Measurements from ENCODE around the gene NEMP2.

Gene NEMP2, protein sequence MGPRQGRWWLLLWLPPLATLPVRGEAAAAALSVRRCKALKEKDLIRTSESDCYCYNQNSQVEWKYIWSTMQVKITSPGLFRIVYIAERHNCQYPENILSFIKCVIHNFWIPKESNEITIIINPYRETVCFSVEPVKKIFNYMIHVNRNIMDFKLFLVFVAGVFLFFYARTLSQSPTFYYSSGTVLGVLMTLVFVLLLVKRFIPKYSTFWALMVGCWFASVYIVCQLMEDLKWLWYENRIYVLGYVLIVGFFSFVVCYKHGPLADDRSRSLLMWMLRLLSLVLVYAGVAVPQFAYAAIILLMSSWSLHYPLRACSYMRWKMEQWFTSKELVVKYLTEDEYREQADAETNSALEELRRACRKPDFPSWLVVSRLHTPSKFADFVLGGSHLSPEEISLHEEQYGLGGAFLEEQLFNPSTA

GRCh38 chr2:190534310-190535120 lies at the start of gene NEMP2:
Gene NEMP2, minus strand, starts transcription at chr2:190534722. Its CDS starts 67 bp downstream, at chr2:190534655.
- peak; percentile 83 for DNase-seq

DNA sequence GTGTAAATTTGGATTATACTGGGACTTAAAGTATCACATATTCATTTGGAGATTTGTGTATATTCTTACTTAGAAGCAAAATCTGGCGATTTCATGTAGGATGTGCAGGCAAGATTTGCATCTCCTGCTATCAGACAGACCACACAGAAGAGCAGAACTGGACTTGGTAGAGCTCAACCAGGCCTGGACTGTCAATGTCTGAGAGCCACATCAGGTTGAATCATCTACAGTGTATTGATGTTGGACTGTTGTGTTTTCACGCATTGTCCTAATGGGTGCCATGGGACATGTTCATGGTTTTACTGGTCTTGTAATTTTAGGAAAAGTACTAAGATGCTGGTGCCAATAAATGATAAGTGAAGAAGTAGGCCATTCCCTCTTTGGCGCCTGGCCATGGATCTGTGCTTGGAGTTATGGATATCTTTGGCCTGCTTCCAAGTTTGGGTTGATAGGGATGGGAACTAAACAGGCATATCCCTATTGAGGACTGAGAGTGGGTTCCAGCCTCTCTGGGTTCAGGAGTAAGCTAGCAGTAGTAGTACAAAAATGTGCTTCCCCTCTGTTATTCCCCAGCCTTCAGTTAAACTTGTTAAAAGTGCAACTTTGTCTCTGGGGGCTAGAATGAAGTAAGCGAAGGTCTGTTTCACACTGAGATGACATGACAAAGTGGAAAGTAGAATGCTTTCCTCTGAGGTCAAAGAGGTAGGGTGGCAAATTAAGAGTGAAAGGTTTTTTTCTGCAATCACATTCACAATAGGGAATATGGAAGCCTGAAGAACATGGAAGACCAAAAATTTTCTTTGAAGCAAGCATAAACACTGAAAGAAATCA lies 49.2 kb upstream of the NEMP2 start:
- DNase-seq = peak; percentile 29

GRCh38 chr2:190582736-190583506 lies 48.4 kb upstream of the NEMP2 start:
- no peak for DNase-seq

DNA sequence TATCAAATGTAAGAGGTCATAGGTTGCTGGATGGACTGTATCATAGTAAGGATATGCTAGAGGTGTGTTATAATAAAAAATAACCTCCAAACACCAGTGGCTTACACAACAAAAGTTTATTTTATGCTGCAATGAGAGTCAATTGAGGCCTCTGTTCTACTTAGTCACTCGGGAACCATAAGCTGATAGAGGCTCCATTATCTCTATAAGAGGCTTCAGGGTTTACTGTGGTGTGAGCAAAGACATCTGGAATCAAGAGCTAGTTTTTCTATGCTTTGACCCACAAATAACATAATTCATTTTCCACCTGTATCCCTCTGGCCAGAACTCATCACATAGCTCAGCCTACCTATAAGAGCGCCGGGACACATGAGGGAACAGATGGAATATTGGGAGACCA lies 47.5 kb upstream of the NEMP2 start:
- DNase-seq = no peak

GRCh38 chr2:190579915-190580846 lies 45.7 kb upstream of the NEMP2 start:
- no peak for DNase-seq

- DNase-seq = no peak
These were observed 44.5 kb upstream of the NEMP2 start for GRCh38 chr2:190579058-190579410.

GRCh38 chr2:190578158-190579057 lies 43.9 kb upstream of the NEMP2 start:
- no peak for DNase-seq

DNA sequence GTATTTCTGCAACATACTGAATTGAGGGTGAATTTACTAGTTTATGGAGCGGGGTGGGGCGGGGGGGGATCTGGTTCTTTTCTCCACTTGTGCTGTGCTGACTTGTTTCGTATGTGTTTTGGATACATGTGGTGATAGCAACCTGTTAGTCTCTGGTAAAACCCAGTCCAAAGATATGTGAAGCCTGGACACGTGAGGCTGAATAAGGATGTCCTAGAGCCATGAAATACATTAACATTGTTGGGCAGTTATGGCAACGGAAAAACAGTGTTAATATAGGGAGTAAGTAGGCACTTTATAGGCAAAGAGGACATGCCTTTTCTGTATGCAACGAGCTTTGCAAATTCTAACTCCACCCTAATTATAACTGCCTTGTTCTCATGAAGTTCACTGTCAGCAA lies 42.1 kb upstream of the NEMP2 start:
- no peak for DNase-seq

- no peak for DNase-seq
These were observed 40.7 kb upstream of the NEMP2 start for GRCh38 chr2:190575263-190575662.

DNA sequence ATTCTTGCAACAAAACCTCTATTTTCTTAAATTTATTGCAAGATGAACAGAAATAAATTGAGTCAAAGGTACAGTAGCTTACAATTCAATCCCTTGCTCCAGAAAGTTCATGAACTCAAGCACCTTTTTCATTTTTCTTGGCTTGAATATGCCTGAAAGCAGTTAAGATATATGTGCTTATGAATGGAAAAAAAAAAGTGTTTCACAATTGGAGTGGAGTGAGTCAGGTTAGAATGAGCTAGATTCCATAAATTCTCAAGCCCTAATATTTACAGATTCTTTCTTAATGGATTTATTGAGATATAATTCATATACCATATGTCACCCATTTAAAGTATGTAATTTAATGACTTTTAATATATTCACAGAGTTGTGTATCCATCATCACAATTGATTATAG lies 39.6 kb upstream of the NEMP2 start:
- DNase-seq = no peak

DNA sequence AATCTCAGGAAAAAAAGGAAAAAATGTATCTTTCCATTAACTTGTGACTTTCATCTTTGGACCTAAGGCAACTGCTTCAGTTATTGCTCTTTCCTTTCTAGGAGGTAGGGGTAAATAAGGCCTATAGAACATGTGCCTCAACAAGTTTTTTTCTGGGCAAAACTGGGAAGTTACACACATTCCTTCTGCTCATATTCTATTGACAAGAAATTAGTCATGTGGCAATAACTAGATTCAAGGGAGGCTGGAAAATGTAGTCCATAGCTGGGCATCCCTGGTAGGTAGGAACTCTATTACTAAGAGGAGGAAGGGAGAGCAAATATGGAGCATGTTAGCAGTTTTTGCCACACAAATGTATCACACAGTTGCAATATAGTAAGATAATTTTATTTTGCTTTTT lies 37.7 kb upstream of the NEMP2 start:
- DNase-seq = no peak

- no peak for DNase-seq
These were observed 37.2 kb upstream of the NEMP2 start for GRCh38 chr2:190571686-190572085.

DNA sequence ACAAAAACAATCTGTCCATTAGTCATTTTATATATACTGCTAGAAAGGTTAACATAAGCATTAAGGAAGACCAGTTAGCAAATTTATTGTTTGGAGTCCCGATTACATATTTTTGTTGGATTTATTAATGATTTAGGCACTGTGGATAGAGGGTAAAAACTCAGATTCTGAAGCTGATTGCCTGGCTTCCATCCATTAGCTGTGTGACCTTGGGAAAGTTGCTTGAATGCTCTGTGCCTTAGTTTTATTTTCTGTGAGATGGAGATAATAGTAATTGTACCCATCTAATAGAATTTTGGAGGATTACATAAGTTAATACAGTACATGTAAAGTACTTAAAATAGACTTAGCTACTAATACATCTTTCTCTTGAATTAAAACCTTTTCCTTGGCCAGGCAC lies 36.3 kb upstream of the NEMP2 start:
- DNase-seq = no peak

DNA sequence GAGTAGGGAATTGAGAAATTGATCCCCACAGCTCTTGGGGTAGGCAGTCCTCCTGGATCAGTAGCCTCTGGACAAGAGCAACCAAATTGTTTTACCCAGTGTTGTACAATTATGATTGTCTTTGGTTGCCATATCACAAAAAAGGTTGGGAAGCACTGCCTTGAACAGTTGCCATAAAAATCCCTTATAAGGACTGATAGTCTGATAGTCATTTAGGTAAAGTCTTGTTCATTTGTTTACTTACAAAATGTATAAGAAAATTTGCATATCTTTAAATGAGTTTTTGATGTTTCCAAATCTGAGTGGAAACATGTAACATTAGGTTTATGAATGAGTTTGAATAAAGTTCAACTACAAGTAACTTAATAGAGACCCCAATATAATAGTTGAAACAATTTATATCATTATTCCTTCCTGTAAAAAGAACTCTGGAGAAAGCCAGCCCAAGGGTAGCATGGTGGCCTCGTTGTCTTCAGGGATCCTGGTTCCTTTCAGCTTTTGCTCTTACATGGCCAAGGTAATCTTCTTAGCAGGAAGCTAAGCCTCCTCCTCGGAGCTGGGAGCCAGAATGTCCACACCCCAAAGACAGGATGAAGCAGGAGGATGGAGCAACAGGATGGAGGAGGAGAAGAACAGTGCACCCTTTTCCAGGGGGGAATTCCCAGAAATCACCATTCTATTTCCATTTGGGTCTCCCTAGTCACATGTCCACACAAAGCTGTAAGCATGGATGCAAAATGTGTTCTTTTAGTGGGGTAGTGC lies 35.7 kb upstream of the NEMP2 start:
- DNase-seq = no peak

- DNase-seq = no peak
These were observed 30.3 kb upstream of the NEMP2 start for GRCh38 chr2:190564838-190565237.

DNA sequence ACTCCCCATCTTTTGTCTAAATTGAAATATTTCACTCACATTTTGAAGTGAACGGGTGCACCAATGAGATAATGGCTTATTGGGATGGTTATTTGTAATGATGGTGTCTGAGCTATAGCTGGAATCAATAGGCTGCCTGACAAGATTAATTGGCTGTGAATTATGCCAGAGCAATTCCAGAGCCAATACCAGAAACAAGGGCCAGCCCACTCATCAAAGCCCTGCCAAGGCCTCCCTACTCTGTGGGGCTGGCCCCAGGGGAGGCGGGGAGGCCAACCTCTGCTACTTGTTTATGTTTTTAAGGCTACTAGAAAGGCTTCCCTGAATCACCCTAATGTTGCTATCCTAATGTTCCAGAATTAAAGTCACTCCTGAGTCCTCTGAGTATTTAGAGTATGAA lies 29.1 kb upstream of the NEMP2 start:
- no peak for DNase-seq

- no peak for DNase-seq
These were observed 28.6 kb upstream of the NEMP2 start for GRCh38 chr2:190563109-190563508.

GRCh38 chr2:190562121-190562520 lies 27.6 kb upstream of the NEMP2 start:
- no peak for DNase-seq

DNA sequence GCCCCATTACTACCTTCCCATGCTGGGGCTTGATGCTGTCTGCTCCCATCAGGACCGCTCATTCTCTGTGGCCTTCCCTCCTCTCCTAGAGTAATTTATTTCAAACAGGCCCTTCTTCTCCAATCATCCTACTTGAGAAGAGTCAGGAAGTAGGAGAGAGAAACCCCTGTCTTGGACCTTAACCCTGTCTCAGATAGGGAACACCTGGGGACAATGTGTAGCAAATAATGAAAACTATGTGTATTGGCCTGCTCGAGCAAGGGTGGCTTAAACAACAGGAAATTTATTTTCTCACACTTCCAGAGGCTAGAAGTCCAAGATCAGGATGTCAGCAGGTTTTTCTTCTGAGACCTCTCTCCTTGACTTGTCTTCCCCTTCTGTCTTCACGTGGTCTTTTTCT lies 26.6 kb upstream of the NEMP2 start:
- DNase-seq = no peak

Measured in NCI-H2171 (cell line).